Measurements from ENCODE around the gene TUBB. TPM values are rescaled to one million over a fixed set of nuclear protein-coding genes. Genes with fewer than 3 reads are reported as not detected.

Gene TUBB
- total and polyA plus RNA-seq, 2 of the 8 experiments (the other 6 are each of a cell fraction or from before 2014, with no cell fraction given), result 1,880 to 3,022 TPM

- TF ChIP-seq EGR1 (IDR thresholded peaks at IDR 0.05; ENCODE audit: borderline replicate concordance, low read depth, low read length) (0 out of 2 replicates have a peak, but pooled peaks have one; percentile 7), CBX8 (IDR thresholded peaks at IDR 0.05; ENCODE audit: borderline replicate concordance, low read depth, low read length) (no peak), CHD7 (IDR thresholded peaks at IDR 0.05; ENCODE audit: insufficient replicate concordance, low read length) (no peak), MAX (IDR thresholded peaks at IDR 0.05) (peak; percentile 72), CTCF (IDR thresholded peaks at IDR 0.05; ENCODE audit: control extremely low read depth in 1 of 3, insufficient read depth in 1 of 3, low read depth in 1 of 3, low read length in 3 of 3) (peak; percentile 35 to 55 (median 40)), RFX5 (IDR thresholded peaks at IDR 0.05; ENCODE audit: borderline replicate concordance, low read depth, low read length) (peak; percentile 34; the same call in 1 of the 2 replicates), TBP (IDR thresholded peaks at IDR 0.05; ENCODE audit: low read depth, low read length) (peak; percentile 96)
Observed at GRCh38 chr6:30744054-30744805, 24.1 kb downstream of the TUBB start, which contains the start of gene IER3 (continued).
